ENCODE measurements around the gene CDCA7L. TPM values are rescaled to one million over a fixed set of nuclear protein-coding genes. Genes with fewer than 3 reads are reported as not detected.

CDCA7L gene
- total and polyA plus RNA-seq, 11 donors, result 15.6 to 53.4 (median 34.6) TPM

- H3K4me3 ChIP-seq, result no peak overlapping the region
- intact Hi-C loops (cut with DNase I), result no loop called here
- no peak overlapping the region for H3K27ac ChIP-seq
- no peak for DNase-seq
- TF ChIP-seq POLR2A (IDR thresholded peaks at IDR 0.05), result no peak
- TF ChIP-seq CTCF (IDR thresholded peaks at IDR 0.05), result no peak
- no peak for ATAC-seq
- H3K27me3 ChIP-seq, result no peaks in the 10 kb centered on the region
- no peaks in the 10 kb centered on the region for H3K9me3 ChIP-seq
- no peaks in the 10 kb centered on the region for H3K36me3 ChIP-seq
- 71 to 83% (median 81%) methylated on average over 5 of the region's 5 CpGs for WGBS, 4 donors
- H3K4me1 ChIP-seq, result peaks cover 0 to 34% (median 12%) of the 10 kb centered on the region in 12 donors
Measured at GRCh38 chr7:21922605-21923004, 23.1 kb downstream of the CDCA7L start.

- intact Hi-C loops (cut with DNase I), result no loop called here
- no peak overlapping the region for H3K4me3 ChIP-seq
- ATAC-seq (no peak), DNase-seq (no peak)
- no peaks in the 10 kb centered on the region for H3K9me3 ChIP-seq
- WGBS, 4 donors, result 44 to 53% (median 45%) methylated on average over 3 of the region's 3 CpGs
- H3K27ac ChIP-seq, result peak overlapping the region in 1 of 12 donors; percentile 16
- peaks cover 0 to 3% (median 0%) of the 10 kb centered on the region in 9 donors for H3K36me3 ChIP-seq
- peaks cover 0 to 37% (median 12%) of the 10 kb centered on the region in 12 donors for H3K4me1 ChIP-seq
- no peaks in the 10 kb centered on the region for H3K27me3 ChIP-seq
- no peak for TF ChIP-seq CTCF (IDR thresholded peaks at IDR 0.05)
- no peak for TF ChIP-seq POLR2A (IDR thresholded peaks at IDR 0.05)
Measured at GRCh38 chr7:21920936-21921335, 24.8 kb downstream of the CDCA7L start.

- intact Hi-C loops (cut with DNase I), result no loop called here
- peaks cover 0 to 33% (median 9%) of the 10 kb centered on the region in 12 donors for H3K4me1 ChIP-seq
Measured at GRCh38 chr7:21918216-21918615, 27.5 kb downstream of the CDCA7L start.

GRCh38 chr7:21916629-21917028 is 29.1 kb downstream of the CDCA7L start:
- no peak for DNase-seq
- WGBS, 4 donors, result 48 to 71% (median 65%) methylated on average over 5 of the region's 5 CpGs
- H3K27me3 ChIP-seq, result no peaks in the 10 kb centered on the region

More at GRCh38 chr7:21918216-21918615, 27.5 kb downstream of the CDCA7L start:
- Histone ChIP-seq H3K4me3 (no peak overlapping the region), H3K27me3 (no peaks in the 10 kb centered on the region), H3K27ac (no peak overlapping the region), H3K36me3 (peaks cover 0 to 15% (median 4%) of the 10 kb centered on the region in 9 donors), H3K9me3 (no peaks in the 10 kb centered on the region)
- TF ChIP-seq POLR2A (IDR thresholded peaks at IDR 0.05), result no peak
- TF ChIP-seq CTCF (IDR thresholded peaks at IDR 0.05), result no peak
- 56 to 68% (median 66%) methylated on average over 2 of the region's 2 CpGs for whole genome bisulfite sequencing, 4 donors
- ATAC-seq, result no peak
- DNase-seq, result no peak

GRCh38 chr7:21916176-21916575 is 29.5 kb downstream of the CDCA7L start:
- WGBS, 4 donors, result 85 to 97% (median 95%) methylated on average over 7 of the region's 7 CpGs
- intact Hi-C loops (cut with DNase I), result no loop called here
- H3K27me3 ChIP-seq, result no peaks in the 10 kb centered on the region

More at GRCh38 chr7:21916629-21917028, 29.1 kb downstream of the CDCA7L start:
- TF ChIP-seq POLR2A (IDR thresholded peaks at IDR 0.05), result no peak
- no peaks in the 10 kb centered on the region for H3K9me3 ChIP-seq
- H3K27ac ChIP-seq, result no peak overlapping the region
- peaks cover 0 to 15% (median 4%) of the 10 kb centered on the region in 9 donors for H3K36me3 ChIP-seq
- no peak overlapping the region for H3K4me3 ChIP-seq
- intact Hi-C loops (cut with DNase I), result no loop called here
- peaks cover 3 to 47% (median 14%) of the 10 kb centered on the region in 12 donors for H3K4me1 ChIP-seq
- ATAC-seq, result no peak

More at GRCh38 chr7:21916176-21916575, 29.5 kb downstream of the CDCA7L start:
- H3K9me3 ChIP-seq, result no peaks in the 10 kb centered on the region
- H3K27ac ChIP-seq, result no peak overlapping the region
- H3K36me3 ChIP-seq, result peaks cover 0 to 18% (median 4%) of the 10 kb centered on the region in 9 donors
- peaks cover 3 to 52% (median 14%) of the 10 kb centered on the region in 12 donors for H3K4me1 ChIP-seq
- TF ChIP-seq CTCF (IDR thresholded peaks at IDR 0.05) (no peak), POLR2A (IDR thresholded peaks at IDR 0.05) (no peak)
- ATAC-seq, result no peak
- H3K4me3 ChIP-seq, result no peak overlapping the region
- no peak for DNase-seq
